GM19240 (cell line): ENCODE results near the gene WDR6.

Experiments
- DNase-seq: peaks from one replicate; pipeline ENCODE4 v3.0.0; 2011; ENCODE audit warnings: low spot score; ENCODE audit not compliant: insufficient read length

Gene WDR6

DNA sequence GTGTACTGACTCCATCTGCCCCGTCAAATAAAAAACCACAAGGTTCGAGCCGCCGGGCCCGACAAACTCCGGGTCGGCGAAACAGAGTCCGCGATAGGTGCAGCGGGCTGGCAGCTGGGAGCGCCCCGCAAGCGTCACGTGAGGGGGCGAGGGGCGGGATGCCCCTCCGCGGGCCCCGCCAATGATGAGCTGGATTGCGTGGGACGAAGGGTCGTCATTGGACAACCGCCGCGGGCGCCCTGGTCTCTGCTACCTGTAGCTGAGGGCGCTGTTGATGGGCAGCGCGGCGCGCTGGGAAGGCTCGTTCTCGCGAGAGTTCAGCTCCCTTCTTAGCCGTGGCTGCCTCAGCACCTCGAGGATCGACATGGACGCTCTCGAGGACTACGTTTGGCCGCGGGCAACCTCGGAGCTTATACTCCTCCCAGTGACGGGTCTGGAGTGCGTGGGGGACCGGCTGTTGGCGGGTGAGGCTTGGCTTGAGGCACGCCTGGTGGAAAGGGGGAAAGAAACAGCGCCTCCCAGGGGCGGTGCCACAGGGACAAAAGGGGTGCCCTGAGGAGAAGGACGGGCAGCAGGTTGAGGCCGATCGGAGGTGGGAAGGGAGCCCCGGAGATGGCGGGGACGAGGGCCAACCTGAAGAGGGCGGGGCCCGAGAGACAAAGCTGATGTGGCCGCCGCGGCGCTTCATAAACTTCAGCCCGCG, at the start of gene WDR6:
WDR6 (plus strand) TSS at position 324 of the 703 bp plus-strand sequence; CDS start at position 365, 41 bp downstream.
- DNase-seq = peak; percentile 94

- peak; percentile 12 for DNase-seq
Observed at GRCh38 chr3:48960841-48961413, 46.3 kb upstream of the WDR6 start.

DNA sequence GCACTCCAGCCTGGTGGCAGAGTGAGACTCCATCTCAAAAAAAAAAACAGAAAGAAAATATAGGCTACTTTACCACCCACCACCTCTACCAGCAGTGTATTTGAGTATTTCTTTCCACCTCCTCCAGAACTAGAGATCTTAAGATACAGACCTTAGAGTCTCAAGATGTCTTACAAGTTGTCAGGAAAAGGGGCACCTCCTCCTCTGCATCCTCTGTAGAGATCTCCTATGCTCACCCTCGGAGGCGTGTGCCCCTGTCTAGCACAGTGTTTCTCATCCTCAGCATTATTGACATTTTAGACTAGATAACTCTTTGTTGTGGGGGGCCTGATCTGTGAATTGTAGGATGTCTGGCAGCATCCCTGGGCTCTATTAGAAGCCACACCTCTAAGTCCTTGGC, 44.9 kb upstream of the WDR6 start:
- no peak for DNase-seq

- no peak for DNase-seq
Observed at GRCh38 chr3:48962939-48963338, 44.3 kb upstream of the WDR6 start.

DNA sequence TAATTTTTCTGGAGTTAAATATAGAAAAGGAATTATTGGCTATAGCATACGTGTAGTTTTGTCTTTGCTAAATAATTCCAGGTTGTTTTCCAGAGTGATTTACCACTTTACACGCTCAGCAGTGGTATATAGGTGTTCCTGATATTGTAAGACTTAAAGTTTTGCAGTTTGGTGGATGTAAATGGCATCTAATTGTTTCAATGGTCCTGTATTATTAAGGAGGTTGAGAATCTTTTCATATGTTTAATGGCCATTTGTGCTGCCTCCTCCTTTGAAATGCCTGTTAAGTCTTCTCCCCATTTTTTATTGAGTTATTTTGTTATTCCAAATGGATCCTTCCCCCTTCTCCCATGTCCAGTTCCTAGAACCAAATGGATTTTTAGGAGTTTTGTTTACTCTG, 43.6 kb upstream of the WDR6 start:
- DNase-seq = no peak

DNA sequence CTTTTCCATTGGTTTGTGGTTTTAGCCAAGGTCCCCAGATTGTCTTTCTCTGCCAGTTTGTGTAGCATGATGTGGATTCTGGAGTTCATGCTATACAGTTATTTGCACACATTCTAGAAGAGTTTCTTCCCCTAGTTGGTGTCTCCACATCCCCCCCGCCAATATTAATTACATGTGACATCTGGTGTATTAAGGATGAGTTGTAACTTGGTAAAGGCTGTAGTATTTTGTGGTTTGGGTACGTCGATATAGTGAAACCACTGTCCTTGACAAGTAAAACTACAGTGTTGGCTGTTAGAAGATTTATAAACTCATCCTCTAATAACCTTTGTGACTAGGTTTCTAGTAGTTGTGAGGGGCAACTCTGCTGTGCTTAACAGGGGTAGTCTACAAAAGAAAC, 40.8 kb upstream of the WDR6 start:
- DNase-seq = no peak

- DNase-seq = no peak
Observed at GRCh38 chr3:48966876-48967361, 40.3 kb upstream of the WDR6 start.

GRCh38 chr3:48970586-48970985, 36.6 kb upstream of the WDR6 start:
- DNase-seq = no peak

DNA sequence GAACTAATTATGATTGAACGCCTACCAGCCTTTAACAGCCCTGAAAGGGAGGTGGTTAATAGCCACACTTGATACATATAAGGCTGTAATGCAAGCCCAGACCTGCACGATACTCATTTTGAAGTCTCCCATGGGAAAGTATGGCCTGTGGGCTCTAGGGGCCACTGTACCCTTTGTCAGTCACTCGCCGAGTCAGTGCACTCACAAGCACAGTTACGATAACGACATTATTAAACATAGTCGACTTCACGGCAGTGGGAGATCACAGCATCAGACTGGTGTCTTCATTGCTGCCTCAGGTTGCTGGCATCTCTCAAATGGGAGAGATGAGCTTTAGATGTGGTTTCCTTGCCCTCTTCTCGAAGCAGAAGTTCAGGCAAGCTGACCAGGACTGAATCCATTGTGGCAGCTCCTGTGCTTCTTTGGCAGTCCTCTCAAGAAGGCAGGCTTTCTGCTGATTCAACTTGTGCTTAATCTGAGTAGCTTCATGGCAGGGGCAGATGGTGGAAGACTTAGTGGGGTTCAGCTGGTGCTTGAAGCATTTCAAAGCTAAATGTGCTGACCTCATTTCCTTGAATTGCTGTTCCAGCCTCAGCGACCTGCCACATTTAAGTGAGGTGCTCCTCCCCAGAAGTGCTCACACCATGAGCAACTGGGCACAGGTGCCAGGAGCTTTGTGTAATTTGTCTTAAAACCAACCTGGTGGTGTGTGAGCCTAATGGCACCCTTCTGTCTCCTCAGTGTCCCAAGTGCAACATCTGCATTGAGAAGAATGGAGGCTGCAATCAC, 32.9 kb upstream of the WDR6 start:
- DNase-seq = no peak

DNA sequence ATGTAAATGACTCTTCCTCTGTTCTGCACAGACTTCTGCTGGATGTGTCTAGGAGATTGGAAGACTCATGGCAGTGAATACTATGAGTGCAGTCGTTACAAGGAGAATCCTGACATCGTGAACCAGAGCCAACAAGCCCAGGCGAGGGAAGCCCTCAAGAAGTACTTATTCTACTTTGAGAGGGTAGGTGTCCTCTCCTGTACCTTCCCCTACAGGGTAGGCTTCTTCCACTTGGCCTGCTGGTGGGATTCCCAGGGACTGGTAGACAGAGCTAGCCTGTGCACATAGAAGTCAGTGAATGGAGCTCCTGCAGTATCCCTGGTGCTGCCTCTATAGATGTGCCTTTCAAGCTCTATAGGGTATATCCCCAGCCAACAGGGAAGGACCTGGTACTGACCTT, 27.7 kb upstream of the WDR6 start:
- no peak for DNase-seq

DNA sequence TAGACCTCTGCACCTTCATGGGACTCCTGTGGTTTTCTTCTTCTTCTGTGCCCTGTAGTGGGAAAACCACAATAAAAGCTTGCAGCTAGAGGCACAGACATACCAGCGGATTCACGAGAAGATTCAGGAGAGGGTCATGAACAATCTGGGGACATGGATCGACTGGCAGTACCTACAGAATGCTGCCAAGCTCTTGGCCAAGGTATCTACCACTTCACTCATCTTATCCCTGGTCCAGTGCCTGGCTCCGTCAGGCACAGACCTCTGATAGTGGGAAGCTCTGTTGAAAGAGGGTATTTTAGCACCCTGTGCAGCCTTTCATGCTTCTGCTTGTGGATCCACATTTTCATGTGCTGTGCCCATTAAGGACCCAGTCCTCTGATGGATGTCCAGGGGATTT, 26.9 kb upstream of the WDR6 start:
- no peak for DNase-seq

GRCh38 chr3:48982016-48982415, 25.2 kb upstream of the WDR6 start:
- DNase-seq = no peak

DNA sequence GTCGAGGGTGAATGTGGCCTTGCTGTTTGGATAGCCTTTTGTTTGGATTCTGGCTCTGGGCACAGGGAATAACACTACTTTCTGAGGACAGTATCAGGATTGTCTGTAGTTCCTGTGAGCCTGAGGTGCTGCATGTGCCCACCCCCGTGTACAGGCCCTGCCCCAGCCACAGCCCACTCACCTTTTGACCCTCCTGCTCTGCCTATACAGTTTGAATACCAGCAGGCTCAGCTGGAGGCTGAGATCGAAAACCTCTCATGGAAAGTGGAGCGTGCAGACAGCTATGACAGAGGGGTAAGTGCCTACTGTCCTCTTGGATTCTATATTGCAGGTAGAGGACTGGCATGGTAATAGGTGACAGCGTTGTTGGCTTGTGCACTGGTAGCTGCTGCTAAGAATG, 24.5 kb upstream of the WDR6 start:
- no peak for DNase-seq

DNA sequence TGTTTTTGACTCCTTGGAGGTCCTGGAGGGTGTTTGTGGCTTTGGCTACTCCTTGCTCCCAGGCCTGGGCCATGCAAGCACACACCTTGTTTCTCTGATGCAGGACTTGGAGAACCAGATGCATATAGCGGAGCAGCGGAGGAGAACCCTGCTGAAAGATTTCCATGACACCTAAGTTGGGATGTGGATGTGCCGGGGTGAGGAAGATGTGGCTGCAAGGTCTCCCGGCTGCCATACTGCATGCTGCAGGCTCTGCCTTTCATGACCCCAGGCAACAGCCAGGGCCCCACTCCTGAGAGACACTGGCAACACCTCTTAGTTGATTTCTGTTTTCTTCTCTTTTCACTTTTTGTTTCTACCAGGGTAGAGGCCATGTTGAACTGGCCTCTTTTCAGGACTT, 24.1 kb upstream of the WDR6 start:
- DNase-seq = no peak

DNA sequence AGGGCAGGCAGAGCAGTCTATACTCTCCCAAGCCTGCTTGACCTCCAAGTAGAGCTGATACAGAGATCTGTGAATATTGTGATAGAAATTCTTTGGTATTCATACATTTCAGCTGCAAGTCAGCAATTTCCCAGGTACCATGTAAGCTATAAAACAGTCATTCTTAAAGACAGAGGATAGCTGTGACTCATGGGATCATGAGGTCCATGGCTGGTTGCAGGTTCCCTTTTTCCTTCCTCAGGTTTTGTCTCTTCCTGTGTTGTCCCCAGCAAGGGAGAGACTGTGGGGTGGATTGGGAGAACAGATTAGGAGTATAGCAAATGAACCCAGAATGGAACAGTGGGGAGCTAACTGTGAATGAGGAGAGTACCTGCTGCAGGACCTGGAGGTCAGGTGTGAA, 22.5 kb upstream of the WDR6 start:
- no peak for DNase-seq

- no peak for DNase-seq
Observed at GRCh38 chr3:48985831-48986376, 21.3 kb upstream of the WDR6 start.

DNA sequence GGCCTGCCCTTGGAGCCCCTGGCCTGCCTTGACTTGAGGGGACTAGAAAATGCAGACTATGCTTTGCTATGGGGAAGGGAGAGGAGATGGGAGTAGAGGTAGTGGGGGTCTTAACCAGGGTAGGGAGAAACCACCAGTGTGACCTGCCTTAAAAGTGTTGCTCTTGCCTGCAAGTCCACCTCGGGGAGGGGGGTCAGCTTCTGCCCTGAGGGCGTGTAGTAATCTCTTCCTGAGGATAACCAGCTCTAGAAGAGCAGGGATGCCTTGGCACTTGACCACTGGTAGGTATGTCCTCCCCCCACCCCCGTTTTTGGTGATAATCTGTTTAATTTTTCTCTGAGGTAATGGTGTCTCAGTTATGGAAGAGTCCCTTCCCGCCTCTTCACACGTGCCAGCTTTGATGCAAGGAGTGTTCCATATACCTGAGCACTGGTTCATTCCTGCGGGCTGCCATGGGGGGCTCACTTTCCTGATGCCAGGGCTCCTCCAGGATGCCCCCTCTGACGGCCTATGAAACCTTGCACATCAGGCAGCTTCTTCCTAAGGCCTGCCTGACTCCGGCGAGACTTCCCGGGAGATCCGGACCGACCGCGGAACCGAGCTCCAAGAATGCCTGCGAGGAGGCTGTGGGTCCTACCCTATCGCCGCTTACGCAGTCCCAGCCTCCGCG, 17.9 kb upstream of the WDR6 start:
- no peak for DNase-seq

GRCh38 chr3:48989796-48990635, 17.2 kb upstream of the WDR6 start, which contains the start of gene P4HTM:
Gene P4HTM, plus strand, starts transcription at chr3:48990241. Its CDS starts 16 bp downstream, at chr3:48990257.
- no peak for DNase-seq

- DNase-seq = no peak
Observed at GRCh38 chr3:48990636-48991469, 16.3 kb upstream of the WDR6 start.
